Measurements from ENCODE around the gene ATP11B. TPM values are rescaled to one million over a fixed set of nuclear protein-coding genes. Genes with fewer than 3 reads are reported as not detected.
"Not testable (repeated sequence)": the region's sequence is repeated elsewhere in the genome, so short reads cannot be mapped to it uniquely, and the experiment has no call there.

ATP11B gene
- total RNA-seq, 2 donors from 2014 or later, result 91.1 to 105 TPM

GRCh38 chr3:182822260-182822659, 29.0 kb downstream of the ATP11B start:
- H3K27me3 Mint-ChIP-seq (ENCODE audit: low read depth), result not testable (repeated sequence)
- peaks cover 11 to 13% of the 10 kb centered on the region in 2 donors for H3K36me3 Mint-ChIP-seq (ENCODE audit: insufficient read depth in 2 of 2)

GRCh38 chr3:182824957-182825356, 31.7 kb downstream of the ATP11B start:
- peak overlapping the region; percentile 3 for H3K27ac Mint-ChIP-seq
- ATAC-seq (replicated peaks in 1 of 2), result no peak
- no peak for DNase-seq
- H3K36me3 Mint-ChIP-seq (ENCODE audit: insufficient read depth in 2 of 2), result peaks cover 11 to 13% of the 10 kb centered on the region in 2 donors
- no peaks in the 10 kb centered on the region for H3K9me3 Mint-ChIP-seq
- peaks cover 7% of the 10 kb centered on the region for H3K4me1 Mint-ChIP-seq (ENCODE audit: low read depth)
- H3K27me3 Mint-ChIP-seq (ENCODE audit: low read depth), result no peaks in the 10 kb centered on the region
- H3K4me3 Mint-ChIP-seq, result no peak overlapping the region

More at GRCh38 chr3:182822260-182822659, 29.0 kb downstream of the ATP11B start:
- DNase-seq; H3K4me3 Mint-ChIP-seq; H3K9me3 Mint-ChIP-seq; ATAC-seq (replicated peaks in 1 of 2); H3K27ac Mint-ChIP-seq: not testable (repeated sequence)
- peaks cover 16% of the 10 kb centered on the region for H3K4me1 Mint-ChIP-seq (ENCODE audit: low read depth)

GRCh38 chr3:182829761-182830405, 36.6 kb downstream of the ATP11B start:
- H3K9me3 Mint-ChIP-seq, result no peaks in the 10 kb centered on the region
- no peaks in the 10 kb centered on the region for H3K27me3 Mint-ChIP-seq (ENCODE audit: low read depth)
- H3K36me3 Mint-ChIP-seq (ENCODE audit: insufficient read depth in 2 of 2), result peaks cover 7 to 13% of the 10 kb centered on the region in 2 donors
- peaks cover 23% of the 10 kb centered on the region for H3K4me1 Mint-ChIP-seq (ENCODE audit: low read depth)
- ATAC-seq (replicated peaks in 1 of 2) (no peak), DNase-seq (no peak)
- no peak overlapping the region for H3K27ac Mint-ChIP-seq
- H3K4me3 Mint-ChIP-seq, result no peak overlapping the region

- Mint-ChIP-seq H3K9me3 (no peaks in the 10 kb centered on the region), H3K27me3 (ENCODE audit: low read depth) (no peaks in the 10 kb centered on the region), H3K4me1 (ENCODE audit: low read depth) (peaks cover 6% of the 10 kb centered on the region), H3K36me3 (ENCODE audit: insufficient read depth in 2 of 2) (peaks cover 7 to 23% of the 10 kb centered on the region in 2 donors), H3K4me3 (no peak overlapping the region), H3K27ac (no peak overlapping the region)
- no peak for DNase-seq
- ATAC-seq (replicated peaks in 1 of 2), result no peak
Measured at GRCh38 chr3:182837855-182838454, 44.7 kb downstream of the ATP11B start.

GRCh38 chr3:182843478-182843877, 50.2 kb downstream of the ATP11B start:
- Mint-ChIP-seq H3K27me3 (ENCODE audit: low read depth) (no peaks in the 10 kb centered on the region), H3K9me3 (no peaks in the 10 kb centered on the region), H3K36me3 (ENCODE audit: insufficient read depth in 2 of 2) (peaks cover 7 to 21% of the 10 kb centered on the region in 2 donors), H3K27ac (no peak overlapping the region), H3K4me1 (ENCODE audit: low read depth) (no peaks in the 10 kb centered on the region), H3K4me3 (no peak overlapping the region)
- DNase-seq (no peak), ATAC-seq (replicated peaks in 1 of 2) (no peak)

- H3K4me3 Mint-ChIP-seq, result no peak overlapping the region
- no peak overlapping the region for H3K27ac Mint-ChIP-seq
- ATAC-seq (replicated peaks in 1 of 2), result no peak
- no peaks in the 10 kb centered on the region for H3K4me1 Mint-ChIP-seq (ENCODE audit: low read depth)
- H3K36me3 Mint-ChIP-seq (ENCODE audit: insufficient read depth in 2 of 2), result peaks cover 5 to 23% of the 10 kb centered on the region in 2 donors
- no peaks in the 10 kb centered on the region for H3K9me3 Mint-ChIP-seq
- H3K27me3 Mint-ChIP-seq (ENCODE audit: low read depth), result no peaks in the 10 kb centered on the region
- DNase-seq, result no peak
Measured at GRCh38 chr3:182848906-182849305, 55.6 kb downstream of the ATP11B start.

GRCh38 chr3:182855076-182855475, 61.8 kb downstream of the ATP11B start:
- no peak for DNase-seq
- Mint-ChIP-seq H3K27me3 (ENCODE audit: low read depth) (no peaks in the 10 kb centered on the region), H3K9me3 (no peaks in the 10 kb centered on the region), H3K27ac (peak overlapping the region; percentile 40), H3K4me1 (ENCODE audit: low read depth) (no peaks in the 10 kb centered on the region), H3K36me3 (ENCODE audit: insufficient read depth in 2 of 2) (peaks cover 2 to 11% of the 10 kb centered on the region in 2 donors), H3K4me3 (no peak overlapping the region)
- ATAC-seq (replicated peaks in 1 of 2), result no peak

- peaks cover 1 to 16% of the 10 kb centered on the region in 2 donors for H3K36me3 Mint-ChIP-seq (ENCODE audit: insufficient read depth in 2 of 2)
- H3K4me1 Mint-ChIP-seq (ENCODE audit: low read depth), result peaks cover 22% of the 10 kb centered on the region
- no peaks in the 10 kb centered on the region for H3K9me3 Mint-ChIP-seq
- H3K4me3 Mint-ChIP-seq, result no peak overlapping the region
- H3K27me3 Mint-ChIP-seq (ENCODE audit: low read depth), result no peaks in the 10 kb centered on the region
- no peak overlapping the region for H3K27ac Mint-ChIP-seq
- ATAC-seq (replicated peaks in 1 of 2) (no peak), DNase-seq (no peak)
Measured at GRCh38 chr3:182861348-182861747, 68.0 kb downstream of the ATP11B start.

GRCh38 chr3:182862159-182862860, 69.0 kb downstream of the ATP11B start:
- H3K4me1 Mint-ChIP-seq (ENCODE audit: low read depth), result peaks cover 22% of the 10 kb centered on the region
- no peaks in the 10 kb centered on the region for H3K9me3 Mint-ChIP-seq
- peaks cover 1 to 16% of the 10 kb centered on the region in 2 donors for H3K36me3 Mint-ChIP-seq (ENCODE audit: insufficient read depth in 2 of 2)
- no peaks in the 10 kb centered on the region for H3K27me3 Mint-ChIP-seq (ENCODE audit: low read depth)
- H3K4me3 Mint-ChIP-seq, result peak overlapping the region in 1 of 2 donors; percentile 55
- peak in 1 of 2 donors; percentile 32 for ATAC-seq (replicated peaks in 1 of 2)
- peak overlapping the region; percentile 79 for H3K27ac Mint-ChIP-seq
- no peak for DNase-seq

- no peaks in the 10 kb centered on the region for H3K27me3 Mint-ChIP-seq (ENCODE audit: low read depth)
- H3K36me3 Mint-ChIP-seq (ENCODE audit: insufficient read depth in 2 of 2), result peaks cover 2 to 22% of the 10 kb centered on the region in 2 donors
Measured at GRCh38 chr3:182869059-182869458, 75.8 kb downstream of the ATP11B start.

GRCh38 chr3:182870917-182871316, 77.6 kb downstream of the ATP11B start:
- H3K27ac Mint-ChIP-seq; H3K4me3 Mint-ChIP-seq; ATAC-seq (replicated peaks in 1 of 2); H3K9me3 Mint-ChIP-seq; DNase-seq; H3K4me1 Mint-ChIP-seq (ENCODE audit: low read depth); H3K27me3 Mint-ChIP-seq (ENCODE audit: low read depth): not testable (repeated sequence)
- H3K36me3 Mint-ChIP-seq (ENCODE audit: insufficient read depth in 2 of 2), result peaks cover 2 to 20% of the 10 kb centered on the region in 2 donors

More at GRCh38 chr3:182869059-182869458, 75.8 kb downstream of the ATP11B start:
- ATAC-seq (replicated peaks in 1 of 2), result no peak
- Mint-ChIP-seq H3K4me3 (no peak overlapping the region), H3K9me3 (no peaks in the 10 kb centered on the region), H3K27ac (no peak overlapping the region), H3K4me1 (ENCODE audit: low read depth) (no peaks in the 10 kb centered on the region)
- no peak for DNase-seq

GRCh38 chr3:182879031-182879611, 85.8 kb downstream of the ATP11B start:
- Mint-ChIP-seq H3K27me3 (ENCODE audit: low read depth) (no peaks in the 10 kb centered on the region), H3K36me3 (ENCODE audit: insufficient read depth in 2 of 2) (peaks cover 1 to 10% of the 10 kb centered on the region in 2 donors), H3K27ac (no peak overlapping the region), H3K4me1 (ENCODE audit: low read depth) (peaks cover 11% of the 10 kb centered on the region), H3K9me3 (no peaks in the 10 kb centered on the region), H3K4me3 (no peak overlapping the region)
- ATAC-seq (replicated peaks in 1 of 2), result peak; percentile 31 to 70
- no peak for DNase-seq

- Mint-ChIP-seq H3K27me3 (ENCODE audit: low read depth) (no peaks in the 10 kb centered on the region), H3K27ac (no peak overlapping the region), H3K4me1 (ENCODE audit: low read depth) (no peaks in the 10 kb centered on the region), H3K9me3 (no peaks in the 10 kb centered on the region), H3K4me3 (no peak overlapping the region), H3K36me3 (ENCODE audit: insufficient read depth in 2 of 2) (peaks cover 4 to 7% of the 10 kb centered on the region in 2 donors)
- no peak for ATAC-seq (replicated peaks in 1 of 2)
- no peak for DNase-seq
Measured at GRCh38 chr3:182886497-182886896, 93.2 kb downstream of the ATP11B start.

Data from activated T-cell treated with anti-CD3 and anti-CD28 coated beads, Interleukin-2, amount 50 U/mL, for 72 hours (primary cell).